HepG2 (cell line): ENCODE data around the gene CFAP61. TPM values are rescaled to one million over a fixed set of nuclear protein-coding genes. Genes with fewer than 3 reads are reported as not detected.

Source experiments
- ARHGAP35 ChIP-seq: sonication (generic); formaldehyde crosslinking; IDR thresholded peaks from 2 replicates; pipeline ENCODE4 v1.9.0; 2022; ENCODE audit warnings: mild to moderate bottlenecking, inconsistent platforms, moderate library complexity, missing genetic modification reagents, borderline replicate concordance
- CAMTA2 ChIP-seq: sonication (generic); formaldehyde crosslinking; IDR thresholded peaks from 2 replicates; pipeline ENCODE4 v1.4.0; 2020; ENCODE audit warnings: mild to moderate bottlenecking, missing genetic modification reagents, borderline replicate concordance
- IRF2 ChIP-seq: IDR thresholded peaks from 2 replicates; pipeline ENCODE4 v1.6.1; 2018; ENCODE audit warnings: missing genetic modification reagents, missing compliant biosample characterization
- KLF15 ChIP-seq: sonication (generic); formaldehyde crosslinking; IDR thresholded peaks from 2 replicates; pipeline ENCODE4 v1.8.1; 2023; ENCODE audit warnings: borderline replicate concordance, mild to moderate bottlenecking, inconsistent platforms, missing genetic modification reagents, mixed read lengths
- MAFG ChIP-seq: sonication (generic); formaldehyde crosslinking; IDR thresholded peaks from 2 replicates; pipeline ENCODE4 v1.5.1; 2020; ENCODE audit warnings: mild to moderate bottlenecking, missing genetic modification reagents
- NFKB2 ChIP-seq: sonication (generic); formaldehyde crosslinking; IDR thresholded peaks from 2 replicates; pipeline ENCODE4 v1.4.0; 2020; ENCODE audit warnings: missing genetic modification reagents, borderline replicate concordance
- SSRP1 ChIP-seq: IDR thresholded peaks from 2 replicates; pipeline ENCODE4 v1.6.1; 2016; ENCODE audit warnings: control low read depth
- TBX2 ChIP-seq: sonication (generic); formaldehyde crosslinking; IDR thresholded peaks from 2 replicates; pipeline ENCODE4 v1.5.0; 2020; ENCODE audit warnings: missing genetic modification reagents, mild to moderate bottlenecking, borderline replicate concordance
- YEATS4 ChIP-seq: sonication (generic); formaldehyde crosslinking; IDR thresholded peaks from 2 replicates; pipeline ENCODE4 v1.4.0; 2020; ENCODE audit warnings: missing genetic modification reagents, borderline replicate concordance
- ZNF329 ChIP-seq: sonication (generic); formaldehyde crosslinking; IDR thresholded peaks from 2 replicates; pipeline ENCODE4 v1.9.0; 2021; ENCODE audit warnings: low read depth, mild to moderate bottlenecking, missing genetic modification reagents
- ZNF556 ChIP-seq: sonication (generic); formaldehyde crosslinking; IDR thresholded peaks from 2 replicates; pipeline ENCODE4 v1.4.0; 2020; ENCODE audit warnings: mild to moderate bottlenecking, missing genetic modification reagents, borderline replicate concordance
- ZNF564 ChIP-seq: sonication (generic); formaldehyde crosslinking; IDR thresholded peaks from 2 replicates; pipeline ENCODE4 v1.8.1; 2023; ENCODE audit warnings: mild to moderate bottlenecking, missing genetic modification reagents
- ZNF773 ChIP-seq: sonication (generic); formaldehyde crosslinking; IDR thresholded peaks from 2 replicates; pipeline ENCODE4 v1.4.0; 2020; ENCODE audit warnings: missing genetic modification reagents, borderline replicate concordance
- polyA plus RNA-seq, 8 experiments: library from polyadenylated mRNA; depleted of rRNA in 3 of 8; stranded (reverse) in 7 of 8; unstranded in 1 of 8; fragments of >200 nt; fragmentation: Illumina TruSeq in 4 of 8; extraction: Trizol in 4 of 8; gene quantifications; 2 replicates each; pipeline versions ENCODE4 v1.2.1 to v1.2.3, GENCODE V29; 2011 to 2016; ENCODE audit warnings: low read depth in 4 of 8, missing spikeins in 1 of 8, mixed read lengths in 1 of 8; ENCODE audit not compliant: insufficient read depth in 1 of 8
- total RNA-seq, 5 experiments: library from RNA; depleted of rRNA; stranded (reverse); fragments of >200 nt; fragmentation: Illumina TruSeq; extraction: Trizol; gene quantifications; 2 replicates each; pipeline ENCODE4 v1.2.3, GENCODE V29; 2016; ENCODE audit warnings: low read depth in 1 of 5
- TF ChIP-seq, protein P1 (sequence below): IDR thresholded peaks from 2 replicates; pipeline ENCODE4 v1.6.1; 2012; ENCODE audit warnings: inconsistent platforms
- TF ChIP-seq, protein P2 (sequence below): sonication (generic); formaldehyde crosslinking; IDR thresholded peaks from 2 replicates; pipeline ENCODE4 v1.5.0; 2020; ENCODE audit warnings: missing genetic modification reagents
- TF ChIP-seq, protein P3 (sequence below): sonication (generic); formaldehyde crosslinking; IDR thresholded peaks from 2 replicates; pipeline ENCODE4 v1.8.0; 2022; ENCODE audit warnings: missing genetic modification reagents, mild to moderate bottlenecking, moderate library complexity, borderline replicate concordance
- TF ChIP-seq, protein P4 (sequence below): sonication (generic); formaldehyde crosslinking; IDR thresholded peaks from 2 replicates; pipeline ENCODE4 v1.4.0; 2020; ENCODE audit warnings: missing genetic modification reagents
- TF ChIP-seq, protein P5 (sequence below): sonication (generic); formaldehyde crosslinking; IDR thresholded peaks from 2 replicates; pipeline ENCODE4 v1.5.1; 2020; ENCODE audit warnings: missing genetic modification reagents, mild to moderate bottlenecking, borderline replicate concordance
- TF ChIP-seq, protein P6 (sequence below): sonication (generic); formaldehyde crosslinking; conservative IDR thresholded peaks from 2 replicates; pipeline ENCODE4 v1.4.0; 2020; ENCODE audit warnings: missing genetic modification reagents

Gene CFAP61
- total and polyA plus RNA-seq, 2 of the 13 experiments (the other 11 are each of a cell fraction or from before 2014, with no cell fraction given): 0.27 TPM; not detected in 1

DNA sequence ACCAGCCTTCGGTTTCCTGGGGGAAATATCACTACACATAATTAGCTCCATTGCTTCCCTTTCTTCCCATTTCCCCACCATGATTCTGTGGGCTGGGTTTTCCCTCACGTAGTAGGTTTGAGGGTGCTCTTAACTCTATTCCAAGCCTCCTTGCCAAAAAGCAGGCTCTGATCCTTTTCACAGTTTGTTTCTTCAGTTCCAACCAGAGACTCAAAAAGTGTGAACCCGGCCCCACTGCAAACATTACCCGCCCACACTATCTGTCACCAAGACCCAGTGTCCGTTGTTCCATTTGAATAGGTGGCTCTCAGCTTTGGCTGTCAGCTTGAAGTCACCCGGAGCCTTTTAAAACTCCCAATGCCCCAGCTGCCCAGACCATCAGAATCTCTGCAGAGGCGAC lies 47.0 kb upstream of the CFAP61 start (continued):
- TF ChIP-seq, protein P1, sequence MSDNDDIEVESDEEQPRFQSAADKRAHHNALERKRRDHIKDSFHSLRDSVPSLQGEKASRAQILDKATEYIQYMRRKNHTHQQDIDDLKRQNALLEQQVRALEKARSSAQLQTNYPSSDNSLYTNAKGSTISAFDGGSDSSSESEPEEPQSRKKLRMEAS: peak; percentile 66
- TF ChIP-seq, protein P2, sequence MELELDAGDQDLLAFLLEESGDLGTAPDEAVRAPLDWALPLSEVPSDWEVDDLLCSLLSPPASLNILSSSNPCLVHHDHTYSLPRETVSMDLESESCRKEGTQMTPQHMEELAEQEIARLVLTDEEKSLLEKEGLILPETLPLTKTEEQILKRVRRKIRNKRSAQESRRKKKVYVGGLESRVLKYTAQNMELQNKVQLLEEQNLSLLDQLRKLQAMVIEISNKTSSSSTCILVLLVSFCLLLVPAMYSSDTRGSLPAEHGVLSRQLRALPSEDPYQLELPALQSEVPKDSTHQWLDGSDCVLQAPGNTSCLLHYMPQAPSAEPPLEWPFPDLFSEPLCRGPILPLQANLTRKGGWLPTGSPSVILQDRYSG (CRISPR knock-in tag): no peak
- TF ChIP-seq YEATS4: no peak
- no peak for TF ChIP-seq ZNF329 (CRISPR knock-in tag)
- no peak for TF ChIP-seq MAFG (CRISPR knock-in tag)
- TF ChIP-seq ZNF556 (CRISPR knock-in tag): no peak
- TF ChIP-seq ZNF773 (CRISPR knock-in tag): no peak
- TF ChIP-seq ARHGAP35 (CRISPR knock-in tag): no peak
- TF ChIP-seq IRF2 (CRISPR knock-in tag): no peak
- TF ChIP-seq, protein P3, sequence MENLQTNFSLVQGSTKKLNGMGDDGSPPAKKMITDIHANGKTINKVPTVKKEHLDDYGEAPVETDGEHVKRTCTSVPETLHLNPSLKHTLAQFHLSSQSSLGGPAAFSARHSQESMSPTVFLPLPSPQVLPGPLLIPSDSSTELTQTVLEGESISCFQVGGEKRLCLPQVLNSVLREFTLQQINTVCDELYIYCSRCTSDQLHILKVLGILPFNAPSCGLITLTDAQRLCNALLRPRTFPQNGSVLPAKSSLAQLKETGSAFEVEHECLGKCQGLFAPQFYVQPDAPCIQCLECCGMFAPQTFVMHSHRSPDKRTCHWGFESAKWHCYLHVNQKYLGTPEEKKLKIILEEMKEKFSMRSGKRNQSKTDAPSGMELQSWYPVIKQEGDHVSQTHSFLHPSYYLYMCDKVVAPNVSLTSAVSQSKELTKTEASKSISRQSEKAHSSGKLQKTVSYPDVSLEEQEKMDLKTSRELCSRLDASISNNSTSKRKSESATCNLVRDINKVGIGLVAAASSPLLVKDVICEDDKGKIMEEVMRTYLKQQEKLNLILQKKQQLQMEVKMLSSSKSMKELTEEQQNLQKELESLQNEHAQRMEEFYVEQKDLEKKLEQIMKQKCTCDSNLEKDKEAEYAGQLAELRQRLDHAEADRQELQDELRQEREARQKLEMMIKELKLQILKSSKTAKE (CRISPR knock-in tag): no peak
- no peak for TF ChIP-seq KLF15
- TF ChIP-seq ZNF564: no peak
- TF ChIP-seq, protein P4, sequence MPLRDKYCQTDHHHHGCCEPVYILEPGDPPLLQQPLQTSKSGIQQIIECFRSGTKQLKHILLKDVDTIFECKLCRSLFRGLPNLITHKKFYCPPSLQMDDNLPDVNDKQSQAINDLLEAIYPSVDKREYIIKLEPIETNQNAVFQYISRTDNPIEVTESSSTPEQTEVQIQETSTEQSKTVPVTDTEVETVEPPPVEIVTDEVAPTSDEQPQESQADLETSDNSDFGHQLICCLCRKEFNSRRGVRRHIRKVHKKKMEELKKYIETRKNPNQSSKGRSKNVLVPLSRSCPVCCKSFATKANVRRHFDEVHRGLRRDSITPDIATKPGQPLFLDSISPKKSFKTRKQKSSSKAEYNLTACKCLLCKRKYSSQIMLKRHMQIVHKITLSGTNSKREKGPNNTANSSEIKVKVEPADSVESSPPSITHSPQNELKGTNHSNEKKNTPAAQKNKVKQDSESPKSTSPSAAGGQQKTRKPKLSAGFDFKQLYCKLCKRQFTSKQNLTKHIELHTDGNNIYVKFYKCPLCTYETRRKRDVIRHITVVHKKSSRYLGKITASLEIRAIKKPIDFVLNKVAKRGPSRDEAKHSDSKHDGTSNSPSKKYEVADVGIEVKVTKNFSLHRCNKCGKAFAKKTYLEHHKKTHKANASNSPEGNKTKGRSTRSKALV: no peak
- no peak for TF ChIP-seq NFKB2 (CRISPR knock-in tag)
- TF ChIP-seq CAMTA2: no peak
- TF ChIP-seq, protein P5, sequence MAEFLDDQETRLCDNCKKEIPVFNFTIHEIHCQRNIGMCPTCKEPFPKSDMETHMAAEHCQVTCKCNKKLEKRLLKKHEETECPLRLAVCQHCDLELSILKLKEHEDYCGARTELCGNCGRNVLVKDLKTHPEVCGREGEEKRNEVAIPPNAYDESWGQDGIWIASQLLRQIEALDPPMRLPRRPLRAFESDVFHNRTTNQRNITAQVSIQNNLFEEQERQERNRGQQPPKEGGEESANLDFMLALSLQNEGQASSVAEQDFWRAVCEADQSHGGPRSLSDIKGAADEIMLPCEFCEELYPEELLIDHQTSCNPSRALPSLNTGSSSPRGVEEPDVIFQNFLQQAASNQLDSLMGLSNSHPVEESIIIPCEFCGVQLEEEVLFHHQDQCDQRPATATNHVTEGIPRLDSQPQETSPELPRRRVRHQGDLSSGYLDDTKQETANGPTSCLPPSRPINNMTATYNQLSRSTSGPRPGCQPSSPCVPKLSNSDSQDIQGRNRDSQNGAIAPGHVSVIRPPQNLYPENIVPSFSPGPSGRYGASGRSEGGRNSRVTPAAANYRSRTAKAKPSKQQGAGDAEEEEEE (CRISPR knock-in tag): no peak
- TF ChIP-seq, protein P6, sequence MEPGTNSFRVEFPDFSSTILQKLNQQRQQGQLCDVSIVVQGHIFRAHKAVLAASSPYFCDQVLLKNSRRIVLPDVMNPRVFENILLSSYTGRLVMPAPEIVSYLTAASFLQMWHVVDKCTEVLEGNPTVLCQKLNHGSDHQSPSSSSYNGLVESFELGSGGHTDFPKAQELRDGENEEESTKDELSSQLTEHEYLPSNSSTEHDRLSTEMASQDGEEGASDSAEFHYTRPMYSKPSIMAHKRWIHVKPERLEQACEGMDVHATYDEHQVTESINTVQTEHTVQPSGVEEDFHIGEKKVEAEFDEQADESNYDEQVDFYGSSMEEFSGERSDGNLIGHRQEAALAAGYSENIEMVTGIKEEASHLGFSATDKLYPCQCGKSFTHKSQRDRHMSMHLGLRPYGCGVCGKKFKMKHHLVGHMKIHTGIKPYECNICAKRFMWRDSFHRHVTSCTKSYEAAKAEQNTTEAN (CRISPR knock-in tag): no peak
- no peak for TF ChIP-seq SSRP1 (CRISPR knock-in tag)
- TF ChIP-seq TBX2 (CRISPR knock-in tag): peak; percentile 42; the same call in 1 of the 2 replicates
